Spleen (tissue), 7 donors: ENCODE results near the gene MCOLN1.

Experiments
- CTCF ChIP-seq, 11 experiments: fragments of 200-600 bp in 7 of 11; fragments of 450-650 bp in 4 of 11; sonication (generic) in 4 of 11; IDR thresholded peaks in 8 of 11; conservative IDR thresholded peaks in 3 of 11; 1 replicate in 7 of 11; 2 replicates in 4 of 11; pipeline versions ENCODE4 v1.4.0 to v1.8.0; 2016 to 2021; ENCODE audit warnings: antibody characterized with exemption in 11 of 11, inconsistent platforms in 4 of 11, mild to moderate bottlenecking in 1 of 11
- POLR2A ChIP-seq, 3 donors: fragments of 450-650 bp; IDR thresholded peaks; one replicate each; pipeline ENCODE4 v1.5.1; 2017; ENCODE audit warnings: antibody characterized with exemption in 3 of 3, mild to moderate bottlenecking in 1 of 3
- POLR2AphosphoS5 ChIP-seq, 3 donors: sonication (generic); formaldehyde crosslinking; IDR thresholded peaks; one replicate each; pipeline ENCODE4 v1.5.1; 2017; ENCODE audit warnings: antibody characterized with exemption in 3 of 3
- donor health status: DM: no; HTN: no; CAD: no; lungs with moderate emphysema.
- donor health status: DM: no; HTN: no; CAD: no.
- donor health status: DM: no; HTN: no; CAD: no.

GRCh38 chr19:7564866-7565265, 42.4 kb downstream of the MCOLN1 start:
- TF ChIP-seq CTCF (IDR thresholded peaks at IDR 0.05 in 8 of 11, conservative IDR thresholded peaks at IDR 0.05 in 3 of 11) (no peak), POLR2A (IDR thresholded peaks at IDR 0.05) (no peak), POLR2AphosphoS5 (IDR thresholded peaks at IDR 0.05) (no peak)
